Transverse colon (tissue), 4 donors: Measurements from ENCODE around the gene MCM8. TPM values are rescaled to one million over a fixed set of nuclear protein-coding genes. Genes with fewer than 3 reads are reported as not detected.

Experiments
- DNase-seq: peaks from one replicate; pipeline ENCODE4 v3.0.0-alpha.2; 2019
- H3K27ac ChIP-seq, 4 donors: fragments of 200-600 bp; sonication (generic); 2 replicates each; pipeline ENCODE4 v1.5.1; 2016 to 2018; ENCODE audit warnings: inconsistent platforms in 4 of 4
- H3K27me3 ChIP-seq: fragments of 200-600 bp; sonication (generic); 2 replicates; pipeline ENCODE4 v1.5.1; 2017; ENCODE audit warnings: inconsistent platforms
- H3K36me3 ChIP-seq, 4 donors: fragments of 200-600 bp; sonication (generic); 2 replicates each; pipeline ENCODE4 v1.5.1; 2017 to 2019; ENCODE audit warnings: inconsistent platforms in 4 of 4
- H3K4me1 ChIP-seq, 4 donors: fragments of 200-600 bp; sonication (generic); 2 replicates each; pipeline ENCODE4 v1.5.1; 2017 to 2020; ENCODE audit warnings: inconsistent platforms in 4 of 4
- H3K4me3 ChIP-seq, 4 donors: fragments of 200-600 bp; sonication (generic); 1 replicate in 1 of 4; 2 replicates in 3 of 4; pipeline versions ENCODE4 v1.5.1 to v1.6.1; 2017 to 2019; ENCODE audit warnings: inconsistent platforms in 4 of 4
- H3K9me3 ChIP-seq, 2 donors: fragments of 200-600 bp; sonication (generic); 2 replicates each; pipeline ENCODE4 v1.5.1; 2017 to 2019; ENCODE audit warnings: inconsistent platforms in 2 of 2
- EP300 ChIP-seq: sonication (generic); formaldehyde crosslinking; IDR thresholded peaks from one replicate; pipeline ENCODE4 v1.6.1; 2017; ENCODE audit warnings: antibody characterized with exemption, low read depth
- POLR2A ChIP-seq: fragments of 450-650 bp; IDR thresholded peaks from one replicate; pipeline ENCODE4 v1.6.1; 2016; ENCODE audit warnings: antibody characterized with exemption, mild to moderate bottlenecking, moderate library complexity
- POLR2AphosphoS5 ChIP-seq, 3 donors: sonication (generic); formaldehyde crosslinking; IDR thresholded peaks; one replicate each; pipeline ENCODE4 v1.6.1; 2016; ENCODE audit warnings: antibody characterized with exemption in 3 of 3
- WGBS, 2 donors: methylation state at CpG; one replicate each; pipeline ENCODE4 v1.1.5; 2018; ENCODE audit warnings: low coverage in 1 of 2; 5-methylcytosine and 5-hydroxymethylcytosine counted together
- in situ Hi-C, 4 donors: fragments of 200-750 bp; cut with MboI; loops; one replicate each; pipeline versions ENCODE4 v1.15.0 to v1.15.1; 2017; ENCODE audit warnings: low sequenced_read_pairs in 3 of 4, low pct_ligation_motif_present in 1 of 4, low pct_unique_long_range_greater_than_20kb in 1 of 4
- intact Hi-C: fragments of 100-400 bp; cut with DNase I; formaldehyde crosslinking; loops from one replicate; pipeline ENCODE4 v1.15.1; 2023; ENCODE audit warnings: low total_unique reads
- total RNA-seq, 4 donors: library from RNA; depleted of rRNA; stranded (reverse); fragments of >200 nt; gene quantifications; one replicate each; pipeline ENCODE4 v1.1.0, GENCODE V29; 2016
- TF ChIP-seq, protein P1 (sequence below), 5 experiments: fragments of 200-600 bp in 3 of 5; fragments of 450-650 bp in 2 of 5; sonication (generic) in 3 of 5; IDR thresholded peaks; 1 replicate in 2 of 5; 2 replicates in 3 of 5; pipeline ENCODE4 v1.5.1; 2016 to 2017; ENCODE audit warnings: antibody characterized with exemption in 5 of 5, inconsistent platforms in 3 of 5, mild to moderate bottlenecking in 2 of 5, moderate library complexity in 1 of 5

MCM8 gene
- total RNA-seq, 4 donors from 2014 or later: 2.6 to 8.6 (median 4.7) TPM

DNA sequence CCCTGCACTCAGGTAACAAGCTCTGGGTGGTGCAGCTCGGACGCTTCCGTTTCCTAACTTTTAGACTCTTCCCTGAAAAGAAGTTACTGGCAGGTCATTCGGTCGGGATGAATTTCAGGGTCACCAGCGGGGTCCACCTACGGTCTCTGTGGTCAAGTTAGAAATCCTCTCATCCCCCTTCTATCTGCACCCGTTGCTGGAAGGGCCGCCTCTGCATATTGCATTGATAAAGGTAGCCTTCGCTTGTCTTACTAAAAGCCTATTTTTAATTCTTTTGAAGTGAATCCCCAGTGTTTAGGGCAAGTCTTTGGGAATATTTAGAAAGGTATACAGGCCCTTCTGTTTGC lies 56.1 kb downstream of the MCM8 start:
- Histone ChIP-seq H3K27me3 (no peaks in the 10 kb centered on the region), H3K36me3 (peaks cover 0 to 17% (median 6%) of the 10 kb centered on the region in 4 donors), H3K4me1 (peaks cover 10 to 32% (median 22%) of the 10 kb centered on the region in 4 donors), H3K4me3 (peak overlapping the region; percentile 71 to 99 (median 94)), H3K9me3 (no peaks in the 10 kb centered on the region), H3K27ac (peak overlapping the region; percentile 90 to 95 (median 93))
- intact Hi-C loops (no loop called here), in situ Hi-C loops (no loop called here)
- no peak for DNase-seq
- WGBS, 2 donors: 0% methylated on average over 3 to 10 of the region's 10 CpGs
- TF ChIP-seq POLR2AphosphoS5 (IDR thresholded peaks at IDR 0.05): no peak
- TF ChIP-seq, protein P1, sequence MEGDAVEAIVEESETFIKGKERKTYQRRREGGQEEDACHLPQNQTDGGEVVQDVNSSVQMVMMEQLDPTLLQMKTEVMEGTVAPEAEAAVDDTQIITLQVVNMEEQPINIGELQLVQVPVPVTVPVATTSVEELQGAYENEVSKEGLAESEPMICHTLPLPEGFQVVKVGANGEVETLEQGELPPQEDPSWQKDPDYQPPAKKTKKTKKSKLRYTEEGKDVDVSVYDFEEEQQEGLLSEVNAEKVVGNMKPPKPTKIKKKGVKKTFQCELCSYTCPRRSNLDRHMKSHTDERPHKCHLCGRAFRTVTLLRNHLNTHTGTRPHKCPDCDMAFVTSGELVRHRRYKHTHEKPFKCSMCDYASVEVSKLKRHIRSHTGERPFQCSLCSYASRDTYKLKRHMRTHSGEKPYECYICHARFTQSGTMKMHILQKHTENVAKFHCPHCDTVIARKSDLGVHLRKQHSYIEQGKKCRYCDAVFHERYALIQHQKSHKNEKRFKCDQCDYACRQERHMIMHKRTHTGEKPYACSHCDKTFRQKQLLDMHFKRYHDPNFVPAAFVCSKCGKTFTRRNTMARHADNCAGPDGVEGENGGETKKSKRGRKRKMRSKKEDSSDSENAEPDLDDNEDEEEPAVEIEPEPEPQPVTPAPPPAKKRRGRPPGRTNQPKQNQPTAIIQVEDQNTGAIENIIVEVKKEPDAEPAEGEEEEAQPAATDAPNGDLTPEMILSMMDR (IDR thresholded peaks at IDR 0.05): no peak
- no peak for TF ChIP-seq POLR2A
- TF ChIP-seq EP300: no peak

DNA sequence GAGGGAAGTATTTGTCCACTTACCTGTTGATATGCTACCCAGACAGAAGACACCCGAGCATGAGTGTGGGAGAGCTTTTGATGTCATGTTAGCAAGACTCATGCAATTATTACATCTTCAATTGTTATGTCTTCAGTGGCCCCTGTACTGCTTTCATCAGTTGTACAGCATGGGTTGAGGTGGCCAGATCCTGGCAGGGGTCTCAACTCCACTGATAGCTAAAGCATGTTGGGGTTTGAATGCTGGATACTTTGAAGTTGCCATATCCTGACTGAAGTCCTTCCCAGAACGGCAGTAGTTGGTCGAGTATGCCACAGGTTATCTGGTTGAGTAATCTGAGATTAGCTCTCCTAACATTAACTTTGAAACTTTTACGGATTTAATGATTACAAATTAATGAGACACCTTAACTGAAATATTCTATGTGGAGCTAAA lies 56.7 kb downstream of the MCM8 start:
- TF ChIP-seq, protein P1 (IDR thresholded peaks at IDR 0.05): no peak
- no peak for TF ChIP-seq POLR2AphosphoS5 (IDR thresholded peaks at IDR 0.05)
- TF ChIP-seq POLR2A: no peak
- no peak for TF ChIP-seq EP300
- peaks cover 0 to 20% (median 9%) of the 10 kb centered on the region in 4 donors for H3K36me3 ChIP-seq
- no peaks in the 10 kb centered on the region for H3K9me3 ChIP-seq
- peaks cover 10 to 32% (median 22%) of the 10 kb centered on the region in 4 donors for H3K4me1 ChIP-seq
- H3K27ac ChIP-seq: peak overlapping the region; percentile 90 to 95 (median 93)
- peak overlapping the region in 3 of 4 donors; percentile 93 to 99 (median 96) for H3K4me3 ChIP-seq
- intact Hi-C loops: no loop called here
- no peak for DNase-seq
- WGBS, 2 donors: 0 to 8% methylated on average over 1 to 4 of the region's 4 CpGs
- no peaks in the 10 kb centered on the region for H3K27me3 ChIP-seq
- in situ Hi-C loops: no loop called here

DNA sequence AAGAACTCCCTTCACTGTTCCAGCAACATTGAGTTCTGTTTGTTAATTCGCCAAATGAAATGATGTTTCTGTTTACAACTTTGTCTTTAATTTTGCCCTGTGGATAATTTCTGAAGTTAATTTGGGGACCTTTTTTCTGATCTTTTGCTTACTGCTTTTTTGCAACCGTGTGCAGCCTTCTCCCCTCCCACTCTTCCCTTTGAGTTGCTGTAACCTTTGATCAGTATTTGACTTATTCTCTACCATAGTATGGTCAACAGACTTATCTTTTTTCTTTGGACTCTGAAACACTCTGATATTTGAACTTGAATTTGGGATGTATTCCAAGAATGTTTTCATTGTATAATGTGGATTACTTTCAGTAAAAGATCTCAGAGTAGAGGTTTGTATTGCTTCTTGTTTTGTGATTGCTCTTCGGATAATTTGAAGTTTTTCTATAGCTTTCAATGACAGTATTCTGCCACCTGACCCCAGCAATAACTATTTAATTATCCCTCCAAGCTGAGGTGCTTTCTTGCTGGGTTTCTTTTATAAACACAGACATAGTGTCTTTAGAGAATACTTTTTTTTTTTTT lies 57.2 kb downstream of the MCM8 start:
- intact Hi-C loops (no loop called here), in situ Hi-C loops (no loop called here)
- Histone ChIP-seq H3K9me3 (no peaks in the 10 kb centered on the region), H3K27ac (peak overlapping the region; percentile 90 to 95 (median 93)), H3K36me3 (peaks cover 0 to 23% (median 9%) of the 10 kb centered on the region in 4 donors), H3K27me3 (no peaks in the 10 kb centered on the region), H3K4me3 (peak overlapping the region in 3 of 4 donors; percentile 93 to 99 (median 96)), H3K4me1 (peaks cover 10 to 32% (median 22%) of the 10 kb centered on the region in 4 donors)
- 21 to 30% methylated on average over 2 to 3 of the region's 3 CpGs for WGBS, 2 donors
- TF ChIP-seq EP300 (no peak), POLR2AphosphoS5 (IDR thresholded peaks at IDR 0.05) (no peak), POLR2A (no peak)
- TF ChIP-seq, protein P1 (IDR thresholded peaks at IDR 0.05): no peak
- no peak for DNase-seq

DNA sequence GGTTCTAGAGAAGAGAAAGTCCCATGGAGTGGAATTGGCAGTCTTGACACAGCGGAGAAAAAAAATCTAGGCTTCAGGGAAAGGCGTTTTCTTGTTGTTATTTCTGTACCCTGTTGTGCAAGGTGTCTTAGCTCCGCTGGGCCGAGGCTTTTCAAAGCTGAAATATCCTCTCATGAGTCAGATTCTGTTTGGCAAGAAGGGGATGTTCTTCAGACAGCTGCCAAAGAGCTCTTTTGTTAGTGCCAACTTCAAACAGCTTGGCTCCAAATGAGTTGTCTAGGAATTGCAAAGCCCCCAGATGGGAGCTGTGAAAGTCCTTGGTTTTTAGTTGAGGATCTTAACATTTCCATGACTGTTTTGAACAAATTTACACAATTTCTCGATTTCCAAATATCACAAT lies 57.8 kb downstream of the MCM8 start:
- H3K9me3 ChIP-seq: no peaks in the 10 kb centered on the region
- no peak for TF ChIP-seq EP300
- TF ChIP-seq, protein P1 (IDR thresholded peaks at IDR 0.05): no peak
- peak; percentile 14 to 57 (median 25) for TF ChIP-seq POLR2AphosphoS5 (IDR thresholded peaks at IDR 0.05)
- TF ChIP-seq POLR2A: no peak
- peak; percentile 27 for DNase-seq
- H3K4me3 ChIP-seq: peak overlapping the region in 2 of 4 donors; percentile 93 to 99
- no peaks in the 10 kb centered on the region for H3K27me3 ChIP-seq
- peak overlapping the region; percentile 90 to 95 (median 93) for H3K27ac ChIP-seq
- peaks cover 10 to 32% (median 22%) of the 10 kb centered on the region in 4 donors for H3K4me1 ChIP-seq
- H3K36me3 ChIP-seq: peaks cover 0 to 26% (median 9%) of the 10 kb centered on the region in 4 donors
- intact Hi-C loops (no loop called here), in situ Hi-C loops (no loop called here)
- 35 to 50% methylated on average over 2 to 5 of the region's 5 CpGs for WGBS, 2 donors
